Mesodermal cell (in vitro differentiated cells): ENCODE results near the gene SLC35G4.

Experiments used
- H3K27ac ChIP-seq: 2 replicates; pipeline ENCODE4 v1.7.0; 2013; ENCODE audit warnings: mild to moderate bottlenecking, low read depth, low read length, moderate library complexity; ENCODE audit not compliant: severe bottlenecking
- H3K36me3 ChIP-seq: 2 replicates; pipeline ENCODE4 v1.7.1; 2013; ENCODE audit warnings: mild to moderate bottlenecking, low read length, moderate library complexity; ENCODE audit not compliant: control insufficient read depth, insufficient read depth
- H3K4me1 ChIP-seq: one replicate; pipeline ENCODE4 v1.7.1; 2013; ENCODE audit warnings: mild to moderate bottlenecking, low read length; ENCODE audit not compliant: insufficient read depth, control insufficient read depth, poor library complexity, severe bottlenecking
- H3K4me3 ChIP-seq: 2 replicates; pipeline ENCODE4 v1.7.0; 2013; ENCODE audit warnings: low read length, control low read depth, mild to moderate bottlenecking; ENCODE audit not compliant: insufficient read depth, poor library complexity, severe bottlenecking; ENCODE audit errors: extremely low read depth
- H3K9me3 ChIP-seq: 2 replicates; pipeline ENCODE4 v1.7.1; 2013; ENCODE audit warnings: mild to moderate bottlenecking, low read length, moderate library complexity; ENCODE audit not compliant: control insufficient read depth
- WGBS, 2 experiments: methylation state at CpG; one replicate each; pipeline ENCODE4 v1.1.5; 2013; ENCODE audit warnings: missing lambda C conversion rate in 2 of 2; ENCODE audit not compliant: insufficient coverage in 2 of 2; 5-methylcytosine and 5-hydroxymethylcytosine counted together

SLC35G4 gene

DNA sequence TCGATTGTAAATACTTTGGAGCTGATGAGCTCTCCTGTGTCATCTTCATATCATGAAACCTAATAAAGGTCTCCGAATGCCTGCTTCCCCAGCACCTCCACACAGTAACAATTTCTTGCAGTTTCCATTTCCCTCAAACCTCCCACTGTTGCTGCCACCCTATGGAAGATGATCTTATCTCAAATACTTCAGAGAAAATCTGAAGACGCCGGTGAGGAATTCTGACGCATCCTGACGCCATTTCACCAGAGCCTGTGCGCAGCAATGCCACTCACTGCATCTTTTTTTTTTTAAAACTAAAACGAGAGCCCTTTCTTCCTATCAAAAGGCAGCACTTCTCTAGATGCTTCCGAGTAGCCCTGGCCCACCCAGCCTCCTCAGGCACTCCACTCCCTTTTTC lies 47.8 kb downstream of the SLC35G4 start:
- H3K4me1 ChIP-seq, result no peaks in the 10 kb centered on the region
- no peak overlapping the region for H3K27ac ChIP-seq
- no peak overlapping the region for H3K4me3 ChIP-seq
- no peaks in the 10 kb centered on the region for H3K9me3 ChIP-seq
- 82 to 92% methylated on average over 8 of the region's 9 CpGs for WGBS, 2 experiments
- no peaks in the 10 kb centered on the region for H3K36me3 ChIP-seq

DNA sequence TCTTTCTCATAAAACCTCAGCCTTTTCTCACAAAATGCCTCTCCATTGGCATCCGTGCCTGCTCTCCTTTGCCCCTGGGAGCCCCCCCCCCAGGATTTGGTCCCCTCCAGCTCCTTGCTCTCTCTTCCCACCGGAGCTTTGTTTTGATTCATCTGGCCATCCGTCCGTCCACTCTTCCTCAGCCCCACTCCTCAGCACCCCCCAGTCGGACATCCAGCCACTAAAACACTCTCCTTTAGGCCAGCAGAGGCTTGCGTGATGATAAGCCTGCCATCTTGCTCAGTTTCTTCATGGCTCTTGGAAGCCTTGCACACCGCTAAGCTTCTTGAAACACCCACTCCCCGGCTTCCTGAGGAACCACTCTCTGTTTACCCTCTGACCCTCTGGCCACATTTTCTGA lies 48.2 kb downstream of the SLC35G4 start:
- H3K4me1 ChIP-seq, result no peaks in the 10 kb centered on the region
- 92 to 94% methylated on average over 7 to 8 of the region's 8 CpGs for WGBS, 2 experiments
- H3K36me3 ChIP-seq, result no peaks in the 10 kb centered on the region
- no peak overlapping the region for H3K4me3 ChIP-seq
- no peaks in the 10 kb centered on the region for H3K9me3 ChIP-seq
- no peak overlapping the region for H3K27ac ChIP-seq

DNA sequence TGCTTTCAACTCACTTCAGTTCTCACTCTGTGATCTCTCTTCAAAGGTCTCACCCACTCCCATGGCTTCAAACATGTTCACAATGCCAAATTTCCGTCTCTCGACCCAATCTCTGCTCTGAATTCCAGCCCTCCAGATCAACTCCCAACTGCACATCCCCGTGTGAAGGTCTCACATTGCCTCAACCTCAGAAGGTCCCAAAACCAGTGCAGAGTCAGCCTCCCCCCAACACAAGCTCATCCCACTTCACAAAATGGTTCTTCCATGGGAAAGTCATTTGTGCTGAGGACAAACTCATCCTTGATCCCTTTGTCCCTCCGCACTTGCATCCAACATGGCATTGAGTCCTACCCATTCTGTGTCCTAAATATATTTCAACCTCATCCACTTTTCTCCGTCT lies 48.6 kb downstream of the SLC35G4 start:
- Histone ChIP-seq H3K4me3 (no peak overlapping the region), H3K4me1 (no peaks in the 10 kb centered on the region), H3K9me3 (no peaks in the 10 kb centered on the region), H3K36me3 (no peaks in the 10 kb centered on the region), H3K27ac (no peak overlapping the region)
- 93 to 98% methylated on average over 5 of the region's 5 CpGs for WGBS, 2 experiments

DNA sequence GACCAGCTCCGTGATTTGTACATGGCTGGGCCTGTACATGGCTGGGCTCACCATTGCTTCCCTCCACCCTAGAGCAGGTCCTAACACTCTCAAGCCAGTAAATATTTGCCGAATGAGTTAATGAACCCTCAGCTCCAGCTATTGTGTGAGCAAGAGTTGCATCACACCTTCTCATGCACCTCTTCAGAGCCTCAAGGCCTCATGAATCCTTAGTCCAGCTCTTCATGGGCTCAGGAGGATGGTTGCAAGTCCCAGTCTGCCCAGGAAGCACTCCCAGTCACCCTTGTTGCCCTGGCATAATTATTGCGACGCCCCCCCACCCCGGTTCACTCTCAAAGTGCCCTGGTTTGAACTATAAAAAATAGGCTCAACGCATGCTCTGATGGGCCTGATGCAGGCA lies 49.6 kb downstream of the SLC35G4 start:
- no peak overlapping the region for H3K4me3 ChIP-seq
- H3K36me3 ChIP-seq, result no peaks in the 10 kb centered on the region
- H3K4me1 ChIP-seq, result no peaks in the 10 kb centered on the region
- H3K27ac ChIP-seq, result no peak overlapping the region
- 87% methylated on average over 5 to 6 of the region's 6 CpGs for WGBS, 2 experiments
- no peaks in the 10 kb centered on the region for H3K9me3 ChIP-seq
